Stimulated activated CD4-positive, alpha-beta T cell treated with anti-CD3 and anti-CD28 coated beads, Interleukin-2, amount 100 ng/mL, for 24 hours (primary cell): Measurements from ENCODE around the gene TPRG1.

ENCODE experiments used
- DNase-seq, 2 donors: peaks; one replicate each; pipeline ENCODE4 v3.0.0-alpha.2; 2020

Gene TPRG1

DNA sequence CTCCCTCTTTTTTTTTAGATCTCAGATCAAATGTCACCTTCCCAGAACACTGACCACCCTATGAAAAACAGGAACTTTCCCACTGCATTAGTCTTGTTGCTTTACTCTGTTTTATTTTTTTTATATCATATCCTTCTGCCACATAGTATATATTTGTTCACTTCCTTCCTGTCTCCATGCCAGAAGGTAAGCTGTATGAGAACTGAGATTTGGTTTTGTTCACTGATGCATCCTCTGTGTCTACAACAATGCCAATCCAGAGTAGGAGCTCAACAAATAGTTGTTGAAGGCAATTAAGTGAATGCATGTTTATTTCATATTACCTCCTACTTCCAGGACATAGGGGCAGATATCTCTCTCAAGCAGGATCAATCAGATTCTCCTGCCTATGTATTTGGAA is 114.4 kb downstream of the TPRG1 start:
- no peak for DNase-seq

DNA sequence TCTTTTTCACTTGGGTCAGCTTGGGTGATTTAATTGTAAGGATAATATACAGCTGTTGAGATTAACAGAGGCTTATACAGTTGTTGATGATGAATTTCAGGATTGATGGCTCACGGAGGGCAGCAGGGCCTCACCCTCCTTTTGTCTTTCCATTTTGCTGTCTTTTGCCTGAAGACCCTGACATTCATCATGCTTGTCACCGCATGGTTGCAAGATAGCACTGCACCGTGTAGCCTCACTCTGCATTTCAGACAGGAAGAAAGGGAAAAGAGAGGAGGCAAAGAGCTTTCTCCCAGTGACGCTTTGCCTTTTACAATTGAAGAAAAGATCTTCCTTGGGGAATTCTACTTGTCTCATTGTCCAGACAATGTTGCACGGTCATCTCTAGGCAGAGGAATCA is 115.1 kb downstream of the TPRG1 start:
- DNase-seq, result no peak

- no peak for DNase-seq
Measured at GRCh38 chr3:189288348-189289235, 116.8 kb downstream of the TPRG1 start.

- no peak for DNase-seq
Measured at GRCh38 chr3:189289251-189289650, 117.5 kb downstream of the TPRG1 start.

GRCh38 chr3:189292667-189293484 is 121.1 kb downstream of the TPRG1 start:
- DNase-seq, result no peak

GRCh38 chr3:189294649-189295048 is 122.9 kb downstream of the TPRG1 start:
- no peak for DNase-seq

- no peak for DNase-seq
Measured at GRCh38 chr3:189295089-189295488, 123.3 kb downstream of the TPRG1 start.

GRCh38 chr3:189297932-189298331 is 126.2 kb downstream of the TPRG1 start:
- no peak for DNase-seq

- DNase-seq, result peak in 1 of 2 donors; percentile 22
Measured at GRCh38 chr3:189298469-189299375, 127.0 kb downstream of the TPRG1 start.

- DNase-seq, result no peak
Measured at GRCh38 chr3:189300345-189300744, 128.6 kb downstream of the TPRG1 start.

GRCh38 chr3:189301479-189301878 is 129.7 kb downstream of the TPRG1 start:
- no peak for DNase-seq

DNA sequence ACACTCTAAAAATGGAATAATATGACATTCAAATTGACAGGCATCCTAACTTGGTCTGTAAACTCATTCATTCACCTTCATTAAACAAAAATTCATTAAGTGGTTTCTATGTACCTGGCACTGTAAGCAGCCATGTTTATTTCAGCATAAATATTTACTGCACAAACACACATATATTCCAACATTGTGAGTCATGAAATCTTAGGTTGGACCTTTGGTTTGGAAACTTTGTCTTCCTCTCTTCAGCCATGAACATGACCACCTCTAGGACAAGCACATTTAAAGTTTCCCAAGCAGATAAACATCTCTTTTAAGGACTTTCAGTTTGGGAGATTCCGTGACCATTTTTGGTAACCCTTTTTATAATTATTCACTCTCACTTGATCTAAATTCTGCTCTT is 131.8 kb downstream of the TPRG1 start:
- no peak for DNase-seq

DNA sequence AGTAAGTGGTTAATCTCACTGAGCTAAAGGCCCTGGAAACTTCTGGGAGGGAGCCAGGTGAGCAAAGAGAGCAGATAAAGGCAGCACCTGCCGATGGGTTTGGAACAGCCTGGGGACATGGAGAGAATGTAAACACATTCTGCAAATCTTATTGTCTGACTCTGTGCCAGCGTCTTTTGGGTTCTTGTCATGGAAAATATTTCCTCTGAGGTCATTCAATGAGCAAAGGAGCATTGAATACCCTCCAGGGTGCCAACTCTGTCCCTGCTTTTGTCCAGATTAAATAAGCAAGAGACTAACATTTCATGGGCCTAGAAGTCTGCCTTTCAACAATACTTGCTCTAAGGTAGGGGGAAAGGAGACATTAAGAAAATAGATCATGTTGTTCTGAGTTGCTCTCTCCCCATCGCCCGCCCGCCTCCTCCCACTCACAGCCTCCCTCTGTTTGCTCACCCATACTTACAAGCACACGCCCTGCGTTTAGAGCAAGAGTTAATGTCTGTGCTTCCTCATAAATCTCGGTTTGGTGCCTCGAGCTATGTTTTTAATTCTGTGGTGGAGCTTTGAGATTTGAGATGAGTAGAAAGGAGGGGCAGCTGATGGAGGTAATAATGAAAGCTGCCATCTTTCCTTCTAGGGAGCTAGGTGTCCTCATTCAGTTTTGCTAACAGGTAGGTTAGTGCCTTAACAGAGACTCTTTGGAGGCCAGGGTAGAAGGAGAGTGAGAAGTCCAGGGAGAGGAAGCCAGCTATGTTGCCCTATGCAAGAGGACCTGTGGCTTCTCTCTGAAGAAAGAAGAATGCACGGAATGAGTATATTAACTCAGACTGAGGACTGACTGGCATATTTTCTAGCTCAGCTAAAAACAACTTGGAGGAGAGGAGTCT is 132.9 kb downstream of the TPRG1 start:
- peak in 1 of 2 donors; percentile 22 for DNase-seq

DNA sequence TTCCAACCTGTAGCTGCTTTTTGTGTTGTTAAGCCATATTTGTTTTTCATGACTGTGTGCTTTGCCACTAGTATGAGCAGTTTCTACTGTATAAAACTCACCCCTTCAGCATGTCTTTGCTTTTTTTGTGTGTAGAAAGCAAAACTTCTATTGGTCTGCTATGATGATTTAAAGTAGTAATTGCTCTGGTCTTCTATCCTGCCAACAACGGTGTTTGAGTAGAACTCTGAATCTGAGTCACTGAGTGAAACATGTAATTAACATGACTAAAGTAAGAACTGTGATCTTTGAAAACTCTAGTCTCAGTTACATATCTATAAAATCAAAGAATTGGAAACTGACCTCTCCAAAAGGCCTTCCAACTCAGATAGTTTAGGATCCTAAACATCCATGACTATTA is 133.6 kb downstream of the TPRG1 start:
- no peak for DNase-seq

DNA sequence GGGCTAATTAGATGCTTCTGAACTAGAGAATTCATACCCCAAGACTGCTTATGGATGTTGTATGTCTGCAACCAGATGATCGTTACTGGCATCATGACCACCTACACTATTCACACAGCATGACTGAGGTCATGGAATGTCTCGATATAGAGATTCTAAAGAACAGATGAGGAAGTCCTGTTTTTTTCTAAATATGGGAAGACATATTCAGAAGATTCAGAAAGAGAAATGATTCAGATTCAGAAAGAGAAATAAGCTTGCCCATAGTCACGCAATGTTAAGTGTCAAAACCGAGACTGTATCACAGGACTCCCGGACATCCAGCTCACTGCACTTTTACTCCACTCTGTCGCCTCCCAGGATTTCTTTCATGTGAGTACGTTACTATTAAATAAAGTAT is 136.2 kb downstream of the TPRG1 start:
- no peak for DNase-seq

GRCh38 chr3:189308608-189309007 is 136.8 kb downstream of the TPRG1 start:
- no peak for DNase-seq

GRCh38 chr3:189309400-189309975 is 137.7 kb downstream of the TPRG1 start:
- DNase-seq, result no peak

DNA sequence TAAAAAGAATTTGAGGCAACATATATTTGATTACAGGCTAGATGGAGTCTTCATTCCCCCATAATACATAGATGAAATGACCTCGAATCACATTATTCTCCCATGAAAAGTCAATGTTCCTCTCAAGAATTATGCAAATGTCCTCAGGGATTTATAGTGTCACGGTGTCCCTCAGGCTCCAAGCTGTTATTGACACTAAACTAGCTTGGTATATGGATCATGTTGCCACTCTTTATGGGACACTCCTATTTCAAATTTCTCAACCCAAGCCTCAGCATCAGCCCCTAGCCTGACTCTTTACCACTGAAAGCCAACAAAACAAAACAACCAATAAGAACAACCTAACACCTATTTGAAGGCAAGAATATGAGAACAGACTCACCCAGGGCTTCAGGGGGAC is 139.8 kb downstream of the TPRG1 start:
- no peak for DNase-seq

DNA sequence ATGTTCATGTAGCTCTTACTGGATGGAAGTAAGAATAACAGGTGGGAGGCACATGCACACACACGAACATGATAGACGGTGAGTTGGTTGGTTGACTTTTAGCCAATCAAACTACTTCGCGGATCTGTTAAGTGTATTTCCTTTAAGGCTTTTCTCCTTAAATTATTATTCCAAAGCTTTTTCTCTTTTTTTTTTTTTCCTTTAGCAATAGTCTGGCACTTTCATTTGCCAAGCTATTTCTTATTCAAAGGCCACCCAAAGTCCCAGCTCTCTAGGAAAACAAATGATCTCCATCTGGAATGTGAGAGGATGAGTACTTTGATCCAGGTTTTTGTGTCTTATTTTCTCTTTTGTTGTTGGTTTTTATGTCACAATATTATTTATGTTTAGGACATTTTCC is 141.1 kb downstream of the TPRG1 start:
- DNase-seq, result no peak

GRCh38 chr3:189316296-189317019 is 144.7 kb downstream of the TPRG1 start:
- no peak for DNase-seq

DNA sequence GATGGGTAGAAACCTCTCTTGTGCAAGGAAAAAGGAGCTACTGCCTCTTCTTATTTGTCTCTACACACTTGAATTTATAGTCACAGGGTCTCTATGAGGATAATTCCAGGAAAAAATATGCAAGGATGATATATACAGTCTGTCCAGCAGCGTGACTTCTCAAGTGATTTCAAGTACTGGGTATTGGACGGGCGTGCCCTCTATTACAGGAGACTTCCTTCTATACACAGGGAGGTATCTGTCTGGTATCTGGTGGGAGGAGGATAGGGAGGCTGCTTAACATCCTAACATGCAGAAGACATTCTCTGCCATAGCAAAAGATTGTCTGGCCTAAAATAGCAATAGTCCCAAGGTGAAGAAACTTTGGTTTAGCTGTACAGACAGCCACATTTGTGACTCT is 146.1 kb downstream of the TPRG1 start:
- no peak for DNase-seq
